Stimulated activated CD8-positive, alpha-beta memory T cell treated with anti-CD3 and anti-CD28 coated beads, Interleukin-7, amount 100 ng/mL, for 48 hours (primary cell): ENCODE data around the gene EPHA4.

Source experiments
- DNase-seq, 2 donors: peaks; one replicate each; pipeline ENCODE4 v3.0.0-alpha.2; 2020; ENCODE audit warnings: low read depth in 1 of 2; ENCODE audit errors: extremely low read depth in 1 of 2

EPHA4 gene

GRCh38 chr2:221405521-221405920, 166.6 kb downstream of the EPHA4 start:
- no peak for DNase-seq

GRCh38 chr2:221402072-221402471, 170.0 kb downstream of the EPHA4 start:
- no peak for DNase-seq

GRCh38 chr2:221400411-221400810, 171.7 kb downstream of the EPHA4 start:
- DNase-seq, result no peak

- no peak for DNase-seq
Measured at GRCh38 chr2:221399183-221399582, 172.9 kb downstream of the EPHA4 start.

- no peak for DNase-seq
Measured at GRCh38 chr2:221397187-221397586, 174.9 kb downstream of the EPHA4 start.

- no peak for DNase-seq
Measured at GRCh38 chr2:221392228-221392881, 179.7 kb downstream of the EPHA4 start.

GRCh38 chr2:221390878-221391277, 181.2 kb downstream of the EPHA4 start:
- no peak for DNase-seq

- no peak for DNase-seq
Measured at GRCh38 chr2:221389904-221390303, 182.2 kb downstream of the EPHA4 start.

- DNase-seq, result no peak
Measured at GRCh38 chr2:221389421-221389820, 182.7 kb downstream of the EPHA4 start.

GRCh38 chr2:221388891-221389290, 183.2 kb downstream of the EPHA4 start:
- DNase-seq, result no peak

GRCh38 chr2:221385716-221386115, 186.4 kb downstream of the EPHA4 start:
- DNase-seq, result no peak

GRCh38 chr2:221381928-221382488, 190.1 kb downstream of the EPHA4 start:
- no peak for DNase-seq

GRCh38 chr2:221380686-221381085, 191.4 kb downstream of the EPHA4 start:
- DNase-seq, result no peak

- no peak for DNase-seq
Measured at GRCh38 chr2:221380062-221380461, 192.0 kb downstream of the EPHA4 start.

- no peak for DNase-seq
Measured at GRCh38 chr2:221377597-221377996, 194.5 kb downstream of the EPHA4 start.

GRCh38 chr2:221377066-221377465, 195.0 kb downstream of the EPHA4 start:
- no peak for DNase-seq

GRCh38 chr2:221374234-221374633, 197.9 kb downstream of the EPHA4 start:
- DNase-seq, result no peak

- DNase-seq, result no peak
Measured at GRCh38 chr2:221372907-221373306, 199.2 kb downstream of the EPHA4 start.

- no peak for DNase-seq
Measured at GRCh38 chr2:221372159-221372884, 199.8 kb downstream of the EPHA4 start.

- no peak for DNase-seq
Measured at GRCh38 chr2:221371347-221371746, 200.8 kb downstream of the EPHA4 start.

- DNase-seq, result no peak
Measured at GRCh38 chr2:221370857-221371211, 201.3 kb downstream of the EPHA4 start.
